Endothelial cell of umbilical vein (primary cell): ENCODE results near the gene PLEKHA8. TPM values are rescaled to one million over a fixed set of nuclear protein-coding genes. Genes with fewer than 3 reads are reported as not detected.

Experiments
- BruUV-seq: library from RNA; stranded (reverse); fragments of 400-500 nt; replicated peaks from 2 replicates; lab custom pipeline; 2021; lab: Mats Ljungman, UMichigan
- CTCF ChIA-PET: fragments of 300-600, 350-600 bp; sonication (Branson Sonifier 250); formaldehyde crosslinking; loops from one replicate; lab custom pipeline; 2021; ENCODE audit warnings: antibody characterized with exemption, inconsistent platforms; lab: Charles Lee
- POLR2A ChIA-PET: fragments of 300-600, 350-600 bp; sonication (Branson Sonifier 250); formaldehyde crosslinking; loops from one replicate; lab custom pipeline; 2021; ENCODE audit warnings: antibody characterized with exemption, inconsistent platforms; lab: Charles Lee
- DNase-seq: peaks from one replicate; pipeline ENCODE4 v3.0.0-alpha.2; 2011; ENCODE audit warnings: low read depth, low spot score
- FAIRE-seq: peaks from 2 replicates; lab custom pipeline; 2011; peaks lifted over from hg19 to GRCh38; lab: Jason Lieb, UNC
- H2AFZ ChIP-seq: 2 replicates; pipeline ENCODE4 v1.6.0; 2012; ENCODE audit warnings: low read depth, low read length, control low read depth, inconsistent platforms
- H3K27ac ChIP-seq: 2 replicates; pipeline ENCODE4 v1.5.1; 2011; ENCODE audit warnings: low read depth, mild to moderate bottlenecking, control low read depth, low read length, moderate library complexity; ENCODE audit not compliant: insufficient read depth
- H3K27me3 ChIP-seq, 2 experiments: 2 replicates each; pipeline versions ENCODE4 v1.6.0 to v1.6.1; 2011; ENCODE audit warnings: low read length in 2 of 2, mixed read lengths in 1 of 2; ENCODE audit not compliant: control insufficient read depth in 2 of 2, insufficient read depth in 2 of 2
- H3K36me3 ChIP-seq, 2 experiments: 2 replicates in 1 of 2; 3 replicates in 1 of 2; pipeline ENCODE4 v1.5.1; 2011; ENCODE audit warnings: low read length in 2 of 2, mild to moderate bottlenecking in 1 of 2, moderate library complexity in 1 of 2; ENCODE audit not compliant: control insufficient read depth in 2 of 2, insufficient read depth in 2 of 2; ENCODE audit errors: extremely low read depth in 1 of 2
- H3K4me1 ChIP-seq: 3 replicates; pipeline ENCODE4 v1.5.1; 2011; ENCODE audit warnings: mild to moderate bottlenecking, low read length; ENCODE audit not compliant: control insufficient read depth, insufficient read depth; ENCODE audit errors: extremely low read depth
- H3K4me2 ChIP-seq: 2 replicates; pipeline ENCODE4 v1.6.1; 2011; ENCODE audit warnings: low read length, control low read depth, mixed read lengths; ENCODE audit not compliant: insufficient read depth
- H3K4me3 ChIP-seq, 3 experiments: fragments of 200-600 bp in 1 of 3; sonication (generic), shearing (Covaris generic) in 1 of 3; replicated peaks in 1 of 3; 2 replicates each; pipeline ENCODE4 v1.5.1; 2011 to 2016; ENCODE audit warnings: control low read depth in 3 of 3, low read length in 3 of 3, mild to moderate bottlenecking in 2 of 3, inconsistent platforms in 1 of 3, low read depth in 1 of 3, moderate library complexity in 1 of 3; ENCODE audit not compliant: insufficient read depth in 1 of 3
- H3K79me2 ChIP-seq: 2 replicates; pipeline ENCODE4 v1.6.0; 2012; ENCODE audit warnings: low read length, inconsistent platforms; ENCODE audit not compliant: control insufficient read depth, insufficient read depth
- H3K9ac ChIP-seq: replicated peaks from 2 replicates; pipeline ENCODE3; 2011; ENCODE audit warnings: low read length, control low read depth; ENCODE audit not compliant: insufficient read depth; ENCODE audit errors: extremely low read depth
- H3K9me1 ChIP-seq: replicated peaks from 3 replicates; pipeline ENCODE4 v1.6.0; 2011; ENCODE audit warnings: mild to moderate bottlenecking, low read length; ENCODE audit not compliant: control insufficient read depth, insufficient read depth; ENCODE audit errors: extremely low read depth
- H3K9me3 ChIP-seq: replicated peaks from 2 replicates; pipeline ENCODE4 v1.5.1; 2012; ENCODE audit warnings: low read length, inconsistent platforms; ENCODE audit not compliant: control insufficient read depth, insufficient read depth
- H4K20me1 ChIP-seq: replicated peaks from 2 replicates; pipeline ENCODE3; 2011; ENCODE audit warnings: mild to moderate bottlenecking, low read length; ENCODE audit not compliant: control insufficient read depth, insufficient read depth; ENCODE audit errors: extremely low read depth
- EZH2 ChIP-seq: IDR thresholded peaks from 2 replicates; pipeline ENCODE4 v1.6.1; 2012; ENCODE audit warnings: borderline replicate concordance, low read depth, mild to moderate bottlenecking, moderate library complexity, low read length, inconsistent platforms; ENCODE audit not compliant: severe bottlenecking
- FOS ChIP-seq: IDR thresholded peaks from 2 replicates; pipeline ENCODE4 v1.6.1; 2011; ENCODE audit warnings: mild to moderate bottlenecking, low read length, moderate library complexity, borderline replicate concordance; ENCODE audit not compliant: insufficient read depth
- GATA2 ChIP-seq: IDR thresholded peaks from 2 replicates; pipeline ENCODE4 v1.7.0; 2011; ENCODE audit warnings: low read depth, mild to moderate bottlenecking, moderate library complexity, mixed read lengths, low read length; ENCODE audit not compliant: insufficient read length, insufficient read depth
- JUN ChIP-seq: IDR thresholded peaks from 2 replicates; pipeline ENCODE4 v1.6.1; 2011; ENCODE audit warnings: borderline replicate concordance, low read depth; ENCODE audit not compliant: insufficient read length, insufficient read depth
- MYC ChIP-seq: IDR thresholded peaks from one replicate; pipeline ENCODE4 v1.6.1; 2011; ENCODE audit warnings: mild to moderate bottlenecking, low read depth, low read length
- POLR2A ChIP-seq: IDR thresholded peaks from 2 replicates; pipeline ENCODE4 v1.6.1; 2012; ENCODE audit warnings: low read depth, mild to moderate bottlenecking, control low read depth, low read length
- POLR2AphosphoS5 ChIP-seq: IDR thresholded peaks from 2 replicates; pipeline ENCODE4 v1.6.1; 2012; ENCODE audit warnings: low read depth, mild to moderate bottlenecking, control low read depth, low read length, moderate library complexity; ENCODE audit not compliant: insufficient read depth
- dilution Hi-C: fragments of 300-500 bp; cut with MboI; formaldehyde crosslinking; loops from one replicate; pipeline ENCODE4 v1.15.0; 2019; ENCODE audit warnings: low sequenced_read_pairs; ENCODE audit not compliant: extremely low pct_ligation_motif_present
- intact Hi-C: fragments of 100-400 bp; cut with micrococcal nuclease; formaldehyde crosslinking; loops from one replicate; pipeline ENCODE4 v1.10.0; 2022
- polyA plus RNA-seq, 4 experiments: library from polyadenylated mRNA; depleted of rRNA in 3 of 4; stranded (reverse) in 3 of 4; unstranded in 1 of 4; fragments of >200 nt; gene quantifications; 2 replicates each; pipeline versions ENCODE4 v1.2.1 to v1.2.3, GENCODE V29; 2011 to 2012; ENCODE audit warnings: missing spikeins in 1 of 4
- total RNA-seq: library from RNA; stranded (reverse); gene quantifications from 2 replicates; pipeline ENCODE4 v1.2.3, GENCODE V29; 2021
- TF ChIP-seq, protein P1 (sequence below): IDR thresholded peaks from 2 replicates; pipeline ENCODE4 v1.6.1; 2011; ENCODE audit not compliant: insufficient read depth, insufficient read length
- TF ChIP-seq, protein P2 (sequence below), 2 donors: IDR thresholded peaks; 1 replicate in 1 of 2; 2 replicates in 1 of 2; pipeline ENCODE4 v1.5.1; 2011; ENCODE audit warnings: low read length in 2 of 2, mild to moderate bottlenecking in 2 of 2, moderate library complexity in 2 of 2, control low read depth in 1 of 2, inconsistent platforms in 1 of 2, low read depth in 1 of 2; ENCODE audit not compliant: insufficient read depth in 1 of 2; ENCODE audit errors: extremely low read depth in 1 of 2

Gene PLEKHA8
- total and polyA plus RNA-seq, 2 donors (not counting 3 experiments of a cell fraction or from before 2014, with no cell fraction given) = 4.5 to 19.8 TPM

DNA sequence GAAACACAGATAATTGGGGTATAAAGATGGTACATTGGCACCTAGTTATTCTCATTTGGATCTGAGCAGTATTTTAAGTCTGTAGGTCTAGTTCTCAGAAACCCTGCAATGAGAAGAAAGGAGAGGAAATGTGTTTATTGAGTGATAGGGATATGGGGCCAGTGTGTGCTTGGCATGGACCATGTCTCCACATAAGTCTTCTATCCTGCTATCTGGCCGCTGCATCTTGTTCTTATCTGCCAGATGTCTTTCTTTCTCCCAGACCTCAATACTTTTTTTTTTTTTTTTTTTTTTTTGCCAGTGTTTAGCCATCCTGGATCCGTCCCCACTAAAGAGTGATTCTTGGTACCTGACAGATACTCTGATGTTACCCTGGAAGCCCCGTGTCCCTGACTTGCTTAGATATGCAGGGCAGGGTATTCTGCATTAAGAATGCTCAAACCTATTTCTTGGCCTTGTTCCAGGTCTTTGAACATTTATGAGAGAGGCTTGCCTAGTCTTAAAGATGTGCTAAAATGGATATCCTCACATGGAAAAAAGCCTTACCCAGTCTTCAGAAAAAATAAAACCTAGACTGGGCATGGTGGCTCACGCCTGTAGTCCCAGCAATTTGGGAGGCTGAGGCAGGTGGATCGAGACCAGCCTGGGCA, 116.6 kb downstream of the PLEKHA8 start:
- no TSS peak for BruUV-seq
- POLR2A ChIA-PET = no interaction called here
- H3K79me2 ChIP-seq = no peaks in the 10 kb centered on the region
- H3K36me3 ChIP-seq = no peaks in the 10 kb centered on the region
- intact Hi-C loops = no loop called here
- H3K27me3 ChIP-seq = no peaks in the 10 kb centered on the region
- H3K9ac ChIP-seq = no peak overlapping the region
- peaks cover 4% of the 10 kb centered on the region for H3K4me1 ChIP-seq
- no peak overlapping the region for H3K4me2 ChIP-seq
- H3K9me3 ChIP-seq = no peaks in the 10 kb centered on the region
- H4K20me1 ChIP-seq = no peaks in the 10 kb centered on the region
- TF ChIP-seq, protein P1, sequence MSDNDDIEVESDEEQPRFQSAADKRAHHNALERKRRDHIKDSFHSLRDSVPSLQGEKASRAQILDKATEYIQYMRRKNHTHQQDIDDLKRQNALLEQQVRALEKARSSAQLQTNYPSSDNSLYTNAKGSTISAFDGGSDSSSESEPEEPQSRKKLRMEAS = no peak
- TF ChIP-seq GATA2 (no peak), MYC (no peak), POLR2AphosphoS5 (no peak), POLR2A (no peak), EZH2 (no peak), FOS (no peak), JUN (no peak)
- TF ChIP-seq, protein P2, sequence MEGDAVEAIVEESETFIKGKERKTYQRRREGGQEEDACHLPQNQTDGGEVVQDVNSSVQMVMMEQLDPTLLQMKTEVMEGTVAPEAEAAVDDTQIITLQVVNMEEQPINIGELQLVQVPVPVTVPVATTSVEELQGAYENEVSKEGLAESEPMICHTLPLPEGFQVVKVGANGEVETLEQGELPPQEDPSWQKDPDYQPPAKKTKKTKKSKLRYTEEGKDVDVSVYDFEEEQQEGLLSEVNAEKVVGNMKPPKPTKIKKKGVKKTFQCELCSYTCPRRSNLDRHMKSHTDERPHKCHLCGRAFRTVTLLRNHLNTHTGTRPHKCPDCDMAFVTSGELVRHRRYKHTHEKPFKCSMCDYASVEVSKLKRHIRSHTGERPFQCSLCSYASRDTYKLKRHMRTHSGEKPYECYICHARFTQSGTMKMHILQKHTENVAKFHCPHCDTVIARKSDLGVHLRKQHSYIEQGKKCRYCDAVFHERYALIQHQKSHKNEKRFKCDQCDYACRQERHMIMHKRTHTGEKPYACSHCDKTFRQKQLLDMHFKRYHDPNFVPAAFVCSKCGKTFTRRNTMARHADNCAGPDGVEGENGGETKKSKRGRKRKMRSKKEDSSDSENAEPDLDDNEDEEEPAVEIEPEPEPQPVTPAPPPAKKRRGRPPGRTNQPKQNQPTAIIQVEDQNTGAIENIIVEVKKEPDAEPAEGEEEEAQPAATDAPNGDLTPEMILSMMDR (IDR thresholded peaks at IDR 0.05; ENCODE audit: extremely low read depth in 1 of 2, insufficient read depth in 1 of 2, low read depth in 1 of 2, low read length in 2 of 2) = no peak
- CTCF ChIA-PET = no interaction called here
- no peak overlapping the region for H3K4me3 ChIP-seq
- no peak overlapping the region for H2AFZ ChIP-seq
- H3K27ac ChIP-seq = no peak overlapping the region
- DNase-seq (no peak), FAIRE-seq (no peak)
- H3K9me1 ChIP-seq = no peaks in the 10 kb centered on the region
- dilution Hi-C loops = no loop called here
